Upper lobe of left lung (tissue), 4 donors: ENCODE results near the gene PRKN.

Experiments used
- EP300 ChIP-seq, 4 donors: sonication (generic); formaldehyde crosslinking; IDR thresholded peaks; one replicate each; pipeline ENCODE4 v1.5.1; 2017; ENCODE audit warnings: antibody characterized with exemption in 4 of 4, control low read depth in 2 of 4
- POLR2A ChIP-seq, 4 donors: fragments of 450-650 bp; IDR thresholded peaks; one replicate each; pipeline ENCODE4 v1.5.1; 2016 to 2017; ENCODE audit warnings: antibody characterized with exemption in 4 of 4, mild to moderate bottlenecking in 2 of 4
- POLR2AphosphoS5 ChIP-seq, 2 donors: sonication (generic); formaldehyde crosslinking; IDR thresholded peaks; one replicate each; pipeline ENCODE4 v1.5.1; 2017; ENCODE audit warnings: antibody characterized with exemption in 2 of 2
- TF ChIP-seq, protein P1 (sequence below), 6 experiments: fragments of 450-650 bp in 4 of 6; fragments of 200-600 bp in 2 of 6; sonication (generic) in 2 of 6; IDR thresholded peaks; one replicate each; pipeline ENCODE4 v1.5.1; 2016 to 2019; ENCODE audit warnings: antibody characterized with exemption in 6 of 6

GRCh38 chr6:162270966-162271365 lies 456.6 kb downstream of the PRKN start:
- TF ChIP-seq, protein P1, sequence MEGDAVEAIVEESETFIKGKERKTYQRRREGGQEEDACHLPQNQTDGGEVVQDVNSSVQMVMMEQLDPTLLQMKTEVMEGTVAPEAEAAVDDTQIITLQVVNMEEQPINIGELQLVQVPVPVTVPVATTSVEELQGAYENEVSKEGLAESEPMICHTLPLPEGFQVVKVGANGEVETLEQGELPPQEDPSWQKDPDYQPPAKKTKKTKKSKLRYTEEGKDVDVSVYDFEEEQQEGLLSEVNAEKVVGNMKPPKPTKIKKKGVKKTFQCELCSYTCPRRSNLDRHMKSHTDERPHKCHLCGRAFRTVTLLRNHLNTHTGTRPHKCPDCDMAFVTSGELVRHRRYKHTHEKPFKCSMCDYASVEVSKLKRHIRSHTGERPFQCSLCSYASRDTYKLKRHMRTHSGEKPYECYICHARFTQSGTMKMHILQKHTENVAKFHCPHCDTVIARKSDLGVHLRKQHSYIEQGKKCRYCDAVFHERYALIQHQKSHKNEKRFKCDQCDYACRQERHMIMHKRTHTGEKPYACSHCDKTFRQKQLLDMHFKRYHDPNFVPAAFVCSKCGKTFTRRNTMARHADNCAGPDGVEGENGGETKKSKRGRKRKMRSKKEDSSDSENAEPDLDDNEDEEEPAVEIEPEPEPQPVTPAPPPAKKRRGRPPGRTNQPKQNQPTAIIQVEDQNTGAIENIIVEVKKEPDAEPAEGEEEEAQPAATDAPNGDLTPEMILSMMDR (IDR thresholded peaks at IDR 0.05) = no peak
- no peak for TF ChIP-seq POLR2A (IDR thresholded peaks at IDR 0.05)
- no peak for TF ChIP-seq EP300 (IDR thresholded peaks at IDR 0.05)
- no peak for TF ChIP-seq POLR2AphosphoS5 (IDR thresholded peaks at IDR 0.05)
